Gastrocnemius medialis (tissue), 4 donors: Measurements from ENCODE around the gene STIM1.

Source experiments
- POLR2A ChIP-seq, 2 donors: fragments of 450-650 bp; IDR thresholded peaks; one replicate each; pipeline ENCODE4 v1.6.1; 2017; ENCODE audit warnings: antibody characterized with exemption in 2 of 2, mild to moderate bottlenecking in 2 of 2, moderate library complexity in 2 of 2
- TF ChIP-seq, protein P1 (sequence below), 5 experiments: fragments of 450-650 bp in 3 of 5; fragments of 200-600 bp in 2 of 5; sonication (generic) in 2 of 5; IDR thresholded peaks in 4 of 5; conservative IDR thresholded peaks in 1 of 5; 1 replicate in 4 of 5; 2 replicates in 1 of 5; pipeline ENCODE4 v1.5.1; 2016 to 2019; ENCODE audit warnings: antibody characterized with exemption in 5 of 5, mild to moderate bottlenecking in 3 of 5, moderate library complexity in 3 of 5

DNA sequence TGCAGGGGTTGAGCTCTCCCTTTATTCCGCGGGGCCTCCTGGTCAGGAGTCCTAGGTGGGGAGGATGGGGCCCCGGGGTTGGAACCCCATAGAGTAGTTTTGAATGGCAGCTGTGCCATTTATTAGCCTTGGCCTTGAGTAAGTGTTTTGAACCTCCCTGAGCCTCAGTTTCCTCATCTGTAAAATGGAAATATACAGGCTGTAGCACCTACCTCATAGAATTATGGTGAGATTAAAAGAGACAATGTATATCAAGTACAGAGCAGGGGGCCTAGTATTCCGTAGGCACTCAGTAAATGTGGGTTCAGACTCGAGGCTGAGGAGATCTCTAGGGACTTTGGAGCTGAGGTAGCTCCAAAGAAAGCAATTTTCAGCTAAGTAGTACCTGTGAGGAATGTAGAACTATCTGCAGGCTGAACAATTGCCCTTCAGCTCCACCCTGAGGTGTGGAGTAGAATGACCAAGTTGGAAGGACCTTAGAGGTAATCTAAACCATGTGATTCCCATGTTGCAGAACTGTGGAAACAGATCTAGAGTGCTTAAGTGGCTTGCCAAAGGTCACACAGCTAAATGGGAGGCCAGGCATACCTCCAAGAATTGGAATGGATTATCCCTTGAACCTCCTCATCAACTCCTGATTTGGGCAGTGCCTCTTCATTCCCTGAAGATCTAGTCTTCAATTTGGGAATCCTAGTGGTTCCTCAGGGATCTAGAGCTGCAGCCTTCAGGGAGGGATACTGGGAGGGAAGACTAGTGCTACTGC lies 46.4 kb upstream of the STIM1 start:
- TF ChIP-seq, protein P1, sequence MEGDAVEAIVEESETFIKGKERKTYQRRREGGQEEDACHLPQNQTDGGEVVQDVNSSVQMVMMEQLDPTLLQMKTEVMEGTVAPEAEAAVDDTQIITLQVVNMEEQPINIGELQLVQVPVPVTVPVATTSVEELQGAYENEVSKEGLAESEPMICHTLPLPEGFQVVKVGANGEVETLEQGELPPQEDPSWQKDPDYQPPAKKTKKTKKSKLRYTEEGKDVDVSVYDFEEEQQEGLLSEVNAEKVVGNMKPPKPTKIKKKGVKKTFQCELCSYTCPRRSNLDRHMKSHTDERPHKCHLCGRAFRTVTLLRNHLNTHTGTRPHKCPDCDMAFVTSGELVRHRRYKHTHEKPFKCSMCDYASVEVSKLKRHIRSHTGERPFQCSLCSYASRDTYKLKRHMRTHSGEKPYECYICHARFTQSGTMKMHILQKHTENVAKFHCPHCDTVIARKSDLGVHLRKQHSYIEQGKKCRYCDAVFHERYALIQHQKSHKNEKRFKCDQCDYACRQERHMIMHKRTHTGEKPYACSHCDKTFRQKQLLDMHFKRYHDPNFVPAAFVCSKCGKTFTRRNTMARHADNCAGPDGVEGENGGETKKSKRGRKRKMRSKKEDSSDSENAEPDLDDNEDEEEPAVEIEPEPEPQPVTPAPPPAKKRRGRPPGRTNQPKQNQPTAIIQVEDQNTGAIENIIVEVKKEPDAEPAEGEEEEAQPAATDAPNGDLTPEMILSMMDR (IDR thresholded peaks at IDR 0.05 in 4 of 5, conservative IDR thresholded peaks at IDR 0.05 in 1 of 5): peak in 4 of 5 experiments; percentile 20 to 31 (median 26)
- no peak for TF ChIP-seq POLR2A (IDR thresholded peaks at IDR 0.05)
